H1 (cell line): ENCODE data around the gene P2RY11. TPM values are rescaled to one million over a fixed set of nuclear protein-coding genes. Genes with fewer than 3 reads are reported as not detected.

ENCODE experiments used
- BCL11A ChIP-seq, 2 experiments: IDR thresholded peaks; one replicate each; pipeline ENCODE4 v1.6.1; 2011; ENCODE audit warnings: low read depth in 2 of 2, low read length in 2 of 2, mild to moderate bottlenecking in 2 of 2
- CTCF ChIP-seq, 3 experiments: IDR thresholded peaks; 1 replicate in 2 of 3; 2 replicates in 1 of 3; pipeline versions ENCODE4 v1.5.1 to v1.6.1; 2011; ENCODE audit warnings: low read length in 3 of 3, mild to moderate bottlenecking in 3 of 3, inconsistent platforms in 2 of 3, low read depth in 1 of 3, moderate library complexity in 1 of 3; ENCODE audit not compliant: insufficient read depth in 1 of 3; ENCODE audit errors: control extremely low read depth in 1 of 3
- E2F6 ChIP-seq: IDR thresholded peaks from 2 replicates; pipeline ENCODE4 v1.6.1; 2012; ENCODE audit warnings: inconsistent platforms
- JUN ChIP-seq: IDR thresholded peaks from 2 replicates; pipeline ENCODE4 v1.6.1; 2011; ENCODE audit warnings: low read depth, mild to moderate bottlenecking, improper control_type of control experiment, low read length
- NANOG ChIP-seq: IDR thresholded peaks from 2 replicates; pipeline ENCODE4 v1.6.1; 2011; ENCODE audit warnings: low read length, low read depth, mild to moderate bottlenecking, inconsistent platforms; ENCODE audit not compliant: insufficient read depth, poor library complexity, severe bottlenecking
- RBBP5 ChIP-seq: IDR thresholded peaks from 2 replicates; pipeline ENCODE4 v1.7.1; 2012; ENCODE audit warnings: low read depth, mild to moderate bottlenecking, inconsistent platforms, low read length, moderate library complexity, borderline replicate concordance
- RFX5 ChIP-seq: IDR thresholded peaks from 2 replicates; pipeline ENCODE4 v1.6.1; 2011; ENCODE audit warnings: low read depth, low read length, improper control_type of control experiment, borderline replicate concordance
- polyA plus RNA-seq, 7 experiments: library from polyadenylated mRNA; depleted of rRNA in 3 of 7; stranded (reverse) in 5 of 7; unstranded in 2 of 7; fragments of >200 nt in 5 of 7; fragments of 200-250 nt in 2 of 7; gene quantifications; 1 replicate in 5 of 7; 2 replicates in 1 of 7; 4 replicates in 1 of 7; pipeline versions ENCODE4 v1.2.1 to v1.2.3, GENCODE V29; 2011 to 2013; ENCODE audit warnings: missing spikeins in 2 of 7, mixed read lengths in 2 of 7
- total RNA-seq: library from RNA; stranded (reverse); fragmentation: NEBNext Ultra II Directional; extraction: Animal tissue kit (Norgen Biotek cat#: 25700); gene quantifications from 2 replicates; pipeline ENCODE4 v1.2.1, GENCODE V29; 2021

Gene P2RY11
- total and polyA plus RNA-seq, 2 of the 8 experiments (the other 6 are each of a cell fraction or from before 2014, with no cell fraction given): 9.2 to 18.0 TPM

- no peak for TF ChIP-seq CTCF (IDR thresholded peaks at IDR 0.05; ENCODE audit: control extremely low read depth in 1 of 3, insufficient read depth in 1 of 3, low read depth in 1 of 3, low read length in 3 of 3)
- TF ChIP-seq RFX5: no peak
- no peak for TF ChIP-seq E2F6
- TF ChIP-seq BCL11A (IDR thresholded peaks at IDR 0.05; ENCODE audit: low read depth in 2 of 2, low read length in 2 of 2): no peak
- TF ChIP-seq RBBP5: no peak
- no peak for TF ChIP-seq JUN
- TF ChIP-seq NANOG: no peak
These were observed 32.9 kb downstream of the P2RY11 start (continued) for GRCh38 chr19:10144361-10144760.
